IMR-90 (cell line): Measurements from ENCODE around the gene B3GLCT. TPM values are rescaled to one million over a fixed set of nuclear protein-coding genes. Genes with fewer than 3 reads are reported as not detected.
"Not testable (repeated sequence)": the region's sequence is repeated elsewhere in the genome, so short reads cannot be mapped to it uniquely, and the experiment has no call there.

Experiments used
- ATAC-seq: fragments of 200-7000 bp; cut with Tn5 transposase; 2 replicates; pipeline ENCODE4 v1.9.1; 2020; ENCODE audit warnings: low read depth, mild to moderate bottlenecking, moderate library complexity
- BruUV-seq: library from RNA; stranded (reverse); fragments of 400-500 nt; replicated peaks from 2 replicates; lab custom pipeline; 2021; lab: Mats Ljungman, UMichigan
- CTCF ChIA-PET: fragments of 300-600 bp; formaldehyde crosslinking; extraction: SDS; loops from one replicate; lab custom pipeline; 2021; ENCODE audit warnings: antibody characterized with exemption; lab: Yijun Ruan, JAX
- POLR2A ChIA-PET: fragments of 300-600 bp; sonication (Branson Sonifier 250); formaldehyde crosslinking; loops from one replicate; lab custom pipeline; 2022; ENCODE audit warnings: antibody characterized with exemption; ENCODE audit not compliant: unreplicated experiment; lab: Charles Lee
- DNase-seq: peaks from one replicate; pipeline ENCODE4 v3.0.0; 2013
- H2AFZ ChIP-seq: replicated peaks from 2 replicates; pipeline ENCODE3; 2013; ENCODE audit warnings: low read length, mild to moderate bottlenecking; ENCODE audit not compliant: poor library complexity
- H2AK5ac ChIP-seq: 2 replicates; pipeline ENCODE4 v1.6.1; 2013; ENCODE audit warnings: low read depth, low read length, inconsistent platforms
- H2AK9ac ChIP-seq: replicated peaks from 2 replicates; pipeline ENCODE3; 2013; ENCODE audit warnings: mild to moderate bottlenecking, low read depth, low read length, moderate library complexity; ENCODE audit not compliant: poor library complexity
- H2BK120ac ChIP-seq: 2 replicates; pipeline ENCODE4 v1.6.1; 2013; ENCODE audit warnings: low read depth, low read length, inconsistent platforms
- H2BK15ac ChIP-seq: 3 replicates; pipeline ENCODE4 v1.6.1; 2013; ENCODE audit warnings: low read depth, low read length, inconsistent platforms
- H2BK20ac ChIP-seq: 2 replicates; pipeline ENCODE4 v1.6.1; 2013; ENCODE audit warnings: low read depth, mild to moderate bottlenecking, inconsistent platforms, low read length, moderate library complexity
- H2BK5ac ChIP-seq: 2 replicates; pipeline ENCODE4 v1.6.1; 2013; ENCODE audit warnings: mild to moderate bottlenecking, low read depth, low read length, inconsistent platforms; ENCODE audit not compliant: poor library complexity, severe bottlenecking
- H3K14ac ChIP-seq: replicated peaks from 2 replicates; pipeline ENCODE4 v1.6.1; 2013; ENCODE audit warnings: low read depth, low read length, inconsistent platforms
- H3K18ac ChIP-seq: 2 replicates; pipeline ENCODE4 v1.6.1; 2013; ENCODE audit warnings: low read depth, low read length, control low read depth
- H3K23ac ChIP-seq: 2 replicates; pipeline ENCODE4 v1.6.1; 2013; ENCODE audit warnings: low read depth, low read length, inconsistent platforms
- H3K27ac ChIP-seq: 2 replicates; pipeline ENCODE4 v1.5.1; 2013; ENCODE audit warnings: mild to moderate bottlenecking, control low read depth, low read length; ENCODE audit not compliant: insufficient read depth
- H3K27me3 ChIP-seq: 2 replicates; pipeline ENCODE4 v1.6.1; 2013; ENCODE audit warnings: low read length; ENCODE audit not compliant: control insufficient read depth, insufficient read depth
- H3K36me3 ChIP-seq: 2 replicates; pipeline ENCODE4 v1.6.1; 2013; ENCODE audit warnings: low read length, mixed read lengths; ENCODE audit not compliant: control insufficient read depth, insufficient read depth
- H3K4ac ChIP-seq: 2 replicates; pipeline ENCODE4 v1.6.1; 2013; ENCODE audit warnings: low read depth, low read length, inconsistent platforms
- H3K4me1 ChIP-seq: 2 replicates; pipeline ENCODE4 v1.6.1; 2013; ENCODE audit warnings: low read length, mixed read lengths; ENCODE audit not compliant: control insufficient read depth, insufficient read depth
- H3K4me2 ChIP-seq: 2 replicates; pipeline ENCODE4 v1.6.1; 2013; ENCODE audit warnings: low read depth, mild to moderate bottlenecking, control low read depth, low read length, moderate library complexity
- H3K4me3 ChIP-seq: 2 replicates; pipeline ENCODE4 v1.5.1; 2013; ENCODE audit warnings: low read depth, mild to moderate bottlenecking, control low read depth, low read length, moderate library complexity; ENCODE audit not compliant: insufficient read depth
- H3K56ac ChIP-seq: 2 replicates; pipeline ENCODE4 v1.6.1; 2013; ENCODE audit warnings: low read length, inconsistent platforms; ENCODE audit not compliant: insufficient read depth; ENCODE audit errors: extremely low read depth
- H3K79me1 ChIP-seq, 2 experiments: 2 replicates each; pipeline ENCODE4 v1.6.1; 2013; ENCODE audit warnings: low read length in 2 of 2, inconsistent platforms in 1 of 2, low read depth in 1 of 2
- H3K9ac ChIP-seq: 2 replicates; pipeline ENCODE4 v1.6.1; 2013; ENCODE audit warnings: low read depth, low read length, control low read depth
- H3K9me1 ChIP-seq: 2 replicates; pipeline ENCODE4 v1.6.1; 2013; ENCODE audit warnings: low read length, inconsistent platforms; ENCODE audit not compliant: insufficient read depth
- H3K9me3 ChIP-seq: 2 replicates; pipeline ENCODE4 v1.6.1; 2013; ENCODE audit warnings: low read length; ENCODE audit not compliant: control insufficient read depth, insufficient read depth
- H4K20me1 ChIP-seq: 2 replicates; pipeline ENCODE4 v1.6.1; 2013; ENCODE audit warnings: low read length, inconsistent platforms; ENCODE audit not compliant: insufficient read depth
- H4K5ac ChIP-seq: 2 replicates; pipeline ENCODE4 v1.6.1; 2013; ENCODE audit warnings: mild to moderate bottlenecking, low read depth, low read length, control low read depth
- H4K8ac ChIP-seq, 2 experiments: 2 replicates each; pipeline ENCODE4 v1.6.1; 2013; ENCODE audit warnings: low read depth in 2 of 2, low read length in 2 of 2, control low read depth in 1 of 2, inconsistent platforms in 1 of 2
- H4K91ac ChIP-seq: 2 replicates; pipeline ENCODE4 v1.6.1; 2013; ENCODE audit warnings: low read depth, low read length, inconsistent platforms; ENCODE audit not compliant: insufficient read depth
- WGBS, 2 experiments: methylation state at CpG; one replicate each; pipeline versions ENCODE4 v1.1.5 to v1.1.7; 2013; ENCODE audit warnings: missing lambda C conversion rate in 2 of 2; ENCODE audit not compliant: insufficient read length in 1 of 2; ENCODE audit errors: extremely low coverage in 2 of 2; 5-methylcytosine and 5-hydroxymethylcytosine counted together
- dilution Hi-C: fragments of 300-500 bp; cut with HindIII; formaldehyde crosslinking; loops from one replicate; pipeline ENCODE4 v1.14.3; 2018; ENCODE audit warnings: low sequenced_read_pairs; ENCODE audit not compliant: unreplicated experiment
- in situ Hi-C: fragments of 300-500 bp; cut with MboI; formaldehyde crosslinking; loops from 3 replicates; pipeline ENCODE4 v1.14.3; 2019; ENCODE audit warnings: low sequenced_read_pairs, inconsistent platforms, mixed read lengths
- intact Hi-C: fragments of 100-400 bp; cut with micrococcal nuclease; formaldehyde crosslinking; loops from 2 replicates; pipeline ENCODE4 v1.10.0; 2022
- polyA plus RNA-seq, 3 experiments: library from polyadenylated mRNA; depleted of rRNA; stranded (reverse); fragments of >200 nt; gene quantifications; 2 replicates each; pipeline ENCODE4 v1.2.3, GENCODE V29; 2012; ENCODE audit warnings: low replicate concordance in 1 of 3
- total RNA-seq: library from RNA; depleted of rRNA; stranded (reverse); fragments of >200 nt; gene quantifications from 2 replicates; pipeline ENCODE4 v1.2.3, GENCODE V29; 2012

Gene B3GLCT
- total and polyA plus RNA-seq, 2 of the 4 experiments (the other 2 are of a cell fraction) = 2.0 to 4.5 TPM

- dilution Hi-C loops = not testable (repeated sequence)
Measured at GRCh38 chr13:31216916-31217315, 17.1 kb downstream of the B3GLCT start.

More at GRCh38 chr13:31216916-31217315, 17.1 kb downstream of the B3GLCT start:
- H2AK5ac ChIP-seq, POLR2A ChIA-PET, H3K27me3 ChIP-seq, H3K56ac ChIP-seq, DNase-seq, H4K8ac ChIP-seq, H3K4me3 ChIP-seq, H3K4me2 ChIP-seq, H4K91ac ChIP-seq, in situ Hi-C loops, H2BK15ac ChIP-seq, intact Hi-C loops, H3K18ac ChIP-seq, H3K9me3 ChIP-seq, H3K4ac ChIP-seq, H4K20me1 ChIP-seq, H2AK9ac ChIP-seq, ATAC-seq, H3K9me1 ChIP-seq, H2BK20ac ChIP-seq, CTCF ChIA-PET, H3K14ac ChIP-seq, H4K5ac ChIP-seq, H3K23ac ChIP-seq, H2AFZ ChIP-seq, H3K9ac ChIP-seq, H3K27ac ChIP-seq, H2BK120ac ChIP-seq, H3K4me1 ChIP-seq, BruUV-seq, H3K79me1 ChIP-seq, H2BK5ac ChIP-seq, H3K36me3 ChIP-seq: not testable (repeated sequence)
- no CpG with 5 or more reads among the region's 2 CpGs for WGBS, 2 experiments
